ENCODE results near the gene DBR1.

DBR1 gene

DNA sequence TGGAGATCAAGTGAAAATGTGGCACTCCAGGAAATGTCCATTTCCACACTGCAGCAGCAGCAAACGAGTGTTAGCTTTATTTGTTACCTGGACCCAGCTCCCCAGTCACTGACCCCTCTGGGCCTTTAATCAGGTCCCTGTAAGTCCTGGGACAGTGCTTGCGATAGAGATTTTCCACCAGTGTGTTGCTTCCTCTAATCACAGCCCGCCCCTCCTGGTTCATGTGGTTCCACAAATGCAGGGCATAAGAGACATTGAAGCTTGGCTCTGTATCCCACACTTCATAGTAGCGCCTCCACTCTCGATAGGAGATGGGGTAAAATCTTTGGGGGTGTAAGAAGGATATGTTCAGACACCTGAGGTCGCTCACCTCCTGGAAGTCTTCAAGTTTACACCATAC lies 50.5 kb downstream of the DBR1 start:
- DNase-seq (ENCODE audit: low spot score): no peak

DNA sequence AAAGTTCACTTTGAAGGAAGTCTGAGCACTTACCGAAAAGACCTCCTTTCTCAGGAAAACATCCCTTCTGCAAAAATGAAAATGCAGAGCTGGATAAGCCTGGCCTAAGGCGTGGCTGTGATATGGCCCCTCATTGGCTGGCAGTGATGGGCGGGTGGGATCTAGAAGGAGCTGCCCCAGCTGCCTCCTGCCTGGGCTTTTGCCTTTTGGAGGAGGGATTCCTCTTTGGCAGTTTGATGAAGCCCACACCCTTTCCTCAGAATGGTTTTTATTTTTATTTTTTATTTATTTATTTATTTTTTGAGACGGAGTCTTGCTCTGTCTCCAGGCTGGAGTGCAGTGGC lies 55.3 kb downstream of the DBR1 start:
- DNase-seq (ENCODE audit: low spot score): no peak

DNA sequence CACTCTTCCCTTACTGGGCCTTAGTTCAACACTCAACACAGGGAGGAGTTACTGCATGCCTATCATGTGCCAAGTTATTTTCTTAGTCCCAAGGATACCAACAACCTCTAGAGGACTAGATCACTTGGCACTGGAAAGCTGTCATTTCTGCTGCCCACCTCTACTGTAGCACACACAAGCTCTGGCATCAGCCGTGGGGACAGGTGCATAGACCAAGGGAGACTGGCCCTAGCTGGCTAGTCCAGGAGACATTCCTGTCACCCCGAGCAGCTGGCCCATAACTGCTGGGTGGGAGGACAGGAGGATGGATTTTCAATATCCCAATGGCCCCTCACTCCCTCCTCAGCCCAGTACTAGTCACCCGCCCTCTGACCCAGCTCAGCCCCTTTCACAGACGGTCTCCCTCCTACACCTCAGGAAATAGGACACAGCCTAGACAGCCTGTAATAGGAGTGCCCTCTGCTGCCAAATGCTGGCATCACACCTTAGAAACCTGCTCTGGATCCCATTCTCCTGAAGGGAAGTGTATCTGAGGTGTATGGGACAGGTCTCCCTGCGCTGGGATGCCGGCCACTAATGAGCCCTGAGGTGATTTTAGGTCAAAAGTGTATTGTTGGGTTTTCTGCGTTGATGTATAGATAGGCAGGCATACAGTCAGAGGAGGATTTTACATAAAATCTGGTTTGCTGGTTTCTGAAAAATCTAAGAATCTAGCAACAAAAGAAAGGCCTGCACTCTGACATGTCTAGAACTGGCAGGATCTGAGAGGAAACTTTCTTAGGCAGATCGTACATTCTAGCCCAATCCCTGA lies 55.9 kb downstream of the DBR1 start:
- peak; percentile 77 for DNase-seq (ENCODE audit: low spot score)

DNA sequence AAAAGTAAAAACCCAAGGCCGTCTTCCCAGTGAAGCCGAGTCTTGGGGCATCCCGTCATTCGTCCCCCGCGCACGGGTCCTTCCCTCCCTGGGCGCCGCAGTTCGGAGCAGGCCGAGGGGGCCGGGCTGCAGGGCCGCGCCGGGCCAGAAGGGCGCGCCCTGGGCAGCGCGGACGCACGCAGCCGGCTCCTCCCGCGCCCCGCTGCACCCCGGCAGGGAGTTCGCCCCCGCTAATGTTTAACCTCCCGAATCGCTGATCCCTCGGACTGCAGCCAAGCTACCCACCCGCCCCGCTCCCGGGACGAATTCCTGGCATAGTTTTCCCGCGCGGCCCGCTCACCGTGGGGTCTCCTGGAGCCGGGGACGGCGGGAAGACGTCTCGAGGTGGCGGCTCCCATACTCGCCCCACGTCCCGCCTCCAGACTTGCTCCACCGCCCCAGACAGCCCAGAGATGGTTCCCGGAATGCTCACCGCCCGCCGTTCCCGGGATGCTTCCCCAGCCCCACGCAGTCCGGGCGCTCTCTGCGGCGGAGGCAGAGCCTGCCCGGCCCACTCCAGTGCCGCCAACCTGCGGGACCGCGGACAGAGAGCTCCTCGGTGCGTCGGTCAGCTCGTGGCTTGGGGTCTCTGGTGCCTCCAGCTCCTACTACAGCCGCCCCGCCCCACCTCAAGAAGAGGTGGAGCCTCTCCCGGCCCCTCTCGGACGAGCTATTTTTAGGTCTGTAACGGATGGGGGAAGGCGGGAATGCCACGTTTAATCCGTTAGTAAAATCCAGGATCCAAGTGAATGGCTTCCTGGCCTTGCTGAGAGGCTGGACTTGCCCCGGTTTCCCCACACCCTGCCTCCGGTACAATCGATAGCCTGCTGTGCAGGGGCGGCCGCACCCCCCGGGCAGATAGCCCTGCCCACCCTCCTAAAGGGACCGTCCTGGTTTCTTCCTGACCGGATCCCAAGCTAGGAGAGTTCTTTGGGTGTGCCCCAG lies 59.4 kb downstream of the DBR1 start, which contains the start of gene DZIP1L:
Gene DZIP1L (minus strand): TSS at position 621 of the 984 bp plus-strand sequence. CDS start 11,637 bp downstream, outside the sequence.
- DNase-seq (ENCODE audit: low spot score): peak; percentile 66

DNA sequence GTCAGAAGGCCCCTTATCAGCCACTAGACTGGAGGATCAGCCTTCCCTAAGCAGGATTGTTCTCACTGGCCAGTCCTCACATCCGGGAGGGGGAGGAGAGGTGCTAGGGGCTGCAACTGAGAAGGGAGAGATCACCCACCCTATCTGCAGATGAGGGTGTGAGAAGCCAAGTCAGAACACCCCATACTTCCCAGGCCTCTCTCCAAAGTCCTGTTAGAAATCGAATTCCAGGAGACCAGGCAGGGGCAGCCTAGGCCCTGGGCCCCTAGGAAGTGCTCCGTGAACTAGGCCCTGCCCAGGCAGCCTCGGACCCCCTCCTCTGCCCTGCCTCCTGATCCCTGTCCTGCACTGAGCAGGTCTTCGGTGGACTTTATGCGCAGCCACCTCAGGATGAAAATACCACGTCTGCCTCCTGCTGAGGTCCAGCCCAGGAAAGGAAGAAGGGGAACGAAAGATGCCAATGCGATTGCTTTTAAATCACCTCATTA lies 60.2 kb downstream of the DBR1 start:
- no peak for DNase-seq (ENCODE audit: low spot score)

DNA sequence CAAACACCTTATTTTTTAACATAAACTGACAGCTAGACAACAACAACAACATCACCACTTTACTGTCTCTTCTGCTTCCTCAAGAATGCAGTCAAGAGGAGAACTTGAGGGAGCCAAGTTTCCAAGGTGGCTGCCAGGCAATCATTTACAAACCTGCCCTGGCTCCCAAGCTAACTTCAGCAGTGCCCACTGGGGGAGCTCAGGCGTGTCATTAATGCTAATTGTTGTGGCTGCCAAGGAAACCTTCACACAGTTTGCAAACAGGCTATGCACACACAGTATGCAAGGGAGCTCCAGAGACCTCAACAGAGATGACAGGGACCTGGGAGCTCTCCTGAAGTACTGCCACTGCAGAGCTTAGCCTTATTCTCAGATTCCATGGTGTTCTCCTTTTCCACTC lies 61.4 kb downstream of the DBR1 start:
- no peak for DNase-seq (ENCODE audit: low spot score)

DNA sequence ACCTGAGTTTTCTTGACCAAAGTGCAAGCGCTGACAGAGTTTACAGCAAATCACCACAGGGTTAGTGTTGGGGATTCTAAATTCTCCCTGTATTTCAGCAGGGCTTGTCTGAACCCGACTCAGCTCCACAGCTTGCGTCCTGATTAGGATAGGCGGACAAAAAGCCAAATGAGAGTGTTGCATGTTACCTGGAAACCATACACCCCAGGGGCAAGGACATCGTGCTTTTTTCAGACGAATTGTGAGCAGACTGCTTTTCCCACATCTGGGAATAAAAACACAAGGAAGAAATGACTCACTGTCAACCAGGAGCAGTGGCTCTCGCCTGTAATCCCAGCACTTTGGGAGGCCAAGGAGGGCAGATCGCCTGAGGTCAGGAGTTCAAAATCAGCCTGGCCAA lies 62.4 kb downstream of the DBR1 start:
- DNase-seq (ENCODE audit: low spot score): no peak

Data from HuH-7.5 (cell line).